HG03521 (cell line): ENCODE data around the gene KIF26A.

Source experiments
- ATAC-seq: cut with Tn5 transposase; IDR thresholded peaks from one replicate; pipeline ENCODE4 v1.9.1; 2021; ENCODE audit warnings: mild to moderate bottlenecking, moderate library complexity; ENCODE audit not compliant: unreplicated experiment

Gene KIF26A

DNA sequence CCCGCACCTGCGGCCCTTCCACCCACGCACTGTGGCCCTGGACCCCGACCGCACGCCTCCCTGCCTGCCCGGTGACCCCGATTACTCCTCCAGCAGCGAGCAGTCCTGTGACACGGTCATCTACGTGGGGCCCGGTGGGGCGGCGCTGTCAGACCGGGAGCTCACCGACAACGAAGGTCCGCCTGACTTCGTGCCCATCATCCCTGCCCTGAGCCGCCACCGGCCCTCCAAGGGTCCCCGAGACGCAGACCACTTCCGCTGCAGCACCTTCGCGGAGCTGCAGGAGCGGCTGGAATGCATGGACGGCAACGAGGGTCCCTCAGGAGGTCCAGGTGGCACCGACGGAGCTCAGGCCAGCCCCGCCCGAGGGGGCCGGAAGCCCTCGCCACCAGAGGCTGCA is 36.7 kb downstream of the KIF26A start:
- ATAC-seq: no peak

DNA sequence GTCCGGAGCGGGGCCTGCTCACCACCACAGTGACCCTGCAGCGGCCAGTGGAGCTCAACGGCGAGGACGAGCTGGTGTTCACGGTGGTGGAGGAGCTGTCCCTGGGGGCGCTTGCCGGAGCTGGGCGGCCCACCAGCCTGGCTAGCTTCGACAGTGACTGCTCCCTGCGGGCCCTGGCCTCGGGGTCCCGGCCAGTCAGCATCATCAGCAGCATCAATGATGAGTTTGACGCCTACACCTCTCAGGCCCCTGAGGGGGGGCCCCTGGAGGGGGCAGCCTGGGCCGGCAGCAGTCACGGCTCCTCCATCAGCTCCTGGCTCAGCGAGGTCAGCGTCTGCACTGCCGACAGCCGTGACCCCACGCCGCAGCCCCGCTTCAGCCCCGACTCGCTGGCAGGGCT is 37.4 kb downstream of the KIF26A start:
- no peak for ATAC-seq

DNA sequence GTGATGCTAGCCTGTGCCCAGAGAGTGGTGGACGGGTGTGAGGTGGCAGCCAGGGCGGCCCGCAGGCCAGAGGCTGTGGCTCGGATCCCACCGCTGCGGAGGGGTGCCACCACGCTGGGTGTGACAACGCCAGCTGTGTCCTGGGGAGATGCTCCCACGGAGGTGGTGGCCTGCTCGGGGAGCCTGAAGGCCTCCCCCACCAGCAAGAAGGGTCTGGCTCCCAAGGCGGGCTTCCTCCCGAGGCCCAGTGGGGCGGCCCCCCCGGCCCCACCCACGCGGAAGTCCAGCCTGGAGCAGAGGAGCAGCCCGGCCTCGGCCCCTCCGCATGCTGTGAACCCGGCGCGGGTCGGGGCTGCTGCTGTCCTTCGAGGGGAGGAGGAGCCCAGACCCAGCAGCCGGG is 38.2 kb downstream of the KIF26A start:
- ATAC-seq: no peak

DNA sequence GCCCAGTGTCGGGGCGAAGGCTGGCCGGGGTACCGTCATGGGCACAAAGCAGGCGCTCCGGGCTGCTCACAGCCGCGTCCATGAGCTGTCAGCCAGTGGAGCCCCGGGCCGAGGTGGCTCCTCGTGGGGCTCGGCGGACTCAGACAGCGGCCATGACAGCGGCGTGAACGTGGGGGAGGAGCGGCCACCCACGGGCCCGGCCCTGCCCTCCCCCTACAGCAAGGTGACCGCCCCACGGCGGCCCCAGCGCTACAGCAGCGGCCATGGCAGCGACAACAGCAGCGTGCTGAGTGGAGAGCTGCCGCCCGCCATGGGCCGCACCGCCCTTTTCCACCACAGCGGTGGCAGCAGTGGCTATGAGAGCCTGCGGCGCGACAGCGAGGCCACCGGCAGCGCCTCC is 39.0 kb downstream of the KIF26A start:
- no peak for ATAC-seq

DNA sequence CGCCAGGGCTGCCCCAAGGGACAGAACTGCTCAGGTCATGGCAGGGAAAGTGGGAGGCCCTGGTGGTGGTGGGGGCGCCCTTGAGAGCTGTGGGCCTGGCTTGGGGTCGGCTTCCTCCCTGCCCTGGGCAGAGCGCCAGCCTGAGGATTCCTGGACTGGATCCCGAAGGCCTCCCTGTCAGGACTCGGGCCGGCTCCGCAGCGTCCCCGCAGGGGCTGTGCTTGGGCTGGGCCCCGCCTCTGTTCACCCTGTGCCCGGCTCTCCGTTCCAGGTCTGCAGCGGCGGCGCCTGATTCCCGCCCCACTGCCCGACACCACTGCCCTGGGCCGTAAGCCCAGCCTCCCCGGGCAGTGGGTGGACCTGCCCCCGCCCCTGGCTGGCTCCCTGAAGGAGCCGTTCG is 39.9 kb downstream of the KIF26A start:
- ATAC-seq: no peak

DNA sequence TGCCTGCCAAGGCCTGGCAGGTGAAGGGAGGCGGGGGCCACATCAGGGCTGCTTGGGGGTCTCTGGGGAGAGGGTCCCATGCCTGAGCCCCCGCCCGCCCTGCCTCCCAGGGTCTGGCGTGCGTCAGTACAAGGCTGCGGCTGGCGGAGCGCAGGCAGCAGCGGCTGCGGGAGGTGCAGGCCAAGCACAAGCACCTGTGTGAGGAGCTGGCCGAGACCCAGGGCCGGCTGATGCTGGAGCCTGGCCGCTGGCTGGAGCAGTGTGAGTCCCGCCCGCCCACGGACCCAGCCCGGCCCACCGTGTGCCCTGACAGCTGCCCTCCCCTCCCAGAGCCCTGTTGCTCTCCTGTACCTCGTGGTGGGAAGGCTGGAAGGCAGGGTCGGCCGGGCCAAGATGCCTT is 40.7 kb downstream of the KIF26A start:
- no peak for ATAC-seq

DNA sequence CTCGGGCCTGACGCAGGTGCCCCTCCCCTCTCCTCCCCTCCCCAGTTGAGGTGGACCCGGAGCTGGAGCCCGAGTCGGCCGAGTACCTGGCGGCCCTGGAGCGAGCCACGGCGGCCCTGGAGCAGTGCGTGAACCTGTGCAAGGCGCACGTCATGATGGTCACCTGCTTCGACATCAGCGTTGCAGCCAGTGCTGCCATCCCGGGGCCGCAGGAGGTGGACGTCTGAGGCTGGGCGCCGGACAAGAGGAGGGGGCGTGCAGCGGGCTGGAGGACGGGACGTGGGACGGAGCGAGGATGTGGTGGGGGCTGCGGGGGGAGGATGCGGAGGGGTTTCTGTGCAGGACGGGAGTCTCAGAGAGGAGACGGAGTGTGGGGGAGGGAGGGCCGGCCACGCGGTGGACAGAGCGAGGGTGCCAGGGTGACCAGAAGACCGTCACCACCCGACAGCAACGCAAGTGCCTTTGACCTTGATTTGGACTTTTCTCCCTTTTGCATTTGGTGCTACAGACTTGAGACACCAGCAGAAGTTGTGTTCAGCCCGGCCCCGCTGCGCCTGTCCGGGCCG is 41.3 kb downstream of the KIF26A start:
- ATAC-seq: no peak

DNA sequence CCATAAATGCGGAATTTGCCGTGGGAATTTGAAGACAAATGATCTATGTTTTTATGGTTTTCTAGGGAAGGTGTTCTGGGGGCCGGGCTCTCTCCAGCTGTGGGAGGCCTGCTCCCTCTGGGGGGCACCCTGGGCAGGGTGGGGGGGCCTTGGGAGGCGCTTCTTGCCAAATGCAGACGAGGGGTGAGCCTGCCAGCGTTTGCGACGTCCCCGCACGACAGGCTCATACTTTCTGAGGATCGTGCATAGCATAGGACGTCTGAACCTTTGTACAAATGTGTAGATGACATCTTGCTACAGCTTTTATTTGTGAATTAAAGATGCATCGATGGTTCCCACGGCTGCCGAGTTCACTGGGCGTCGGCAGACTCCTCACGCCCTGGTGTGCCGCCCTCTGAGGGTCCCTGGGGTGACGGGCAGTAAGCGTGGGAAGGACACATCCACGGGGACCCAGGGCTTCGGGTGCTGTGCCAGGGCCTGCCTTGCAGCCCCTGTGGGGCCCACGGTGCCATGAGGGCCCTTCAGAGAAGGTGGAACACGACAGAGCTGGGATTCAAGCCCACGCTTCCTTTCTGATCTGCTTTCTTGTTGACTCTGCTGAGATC is 42.3 kb downstream of the KIF26A start:
- no peak for ATAC-seq

DNA sequence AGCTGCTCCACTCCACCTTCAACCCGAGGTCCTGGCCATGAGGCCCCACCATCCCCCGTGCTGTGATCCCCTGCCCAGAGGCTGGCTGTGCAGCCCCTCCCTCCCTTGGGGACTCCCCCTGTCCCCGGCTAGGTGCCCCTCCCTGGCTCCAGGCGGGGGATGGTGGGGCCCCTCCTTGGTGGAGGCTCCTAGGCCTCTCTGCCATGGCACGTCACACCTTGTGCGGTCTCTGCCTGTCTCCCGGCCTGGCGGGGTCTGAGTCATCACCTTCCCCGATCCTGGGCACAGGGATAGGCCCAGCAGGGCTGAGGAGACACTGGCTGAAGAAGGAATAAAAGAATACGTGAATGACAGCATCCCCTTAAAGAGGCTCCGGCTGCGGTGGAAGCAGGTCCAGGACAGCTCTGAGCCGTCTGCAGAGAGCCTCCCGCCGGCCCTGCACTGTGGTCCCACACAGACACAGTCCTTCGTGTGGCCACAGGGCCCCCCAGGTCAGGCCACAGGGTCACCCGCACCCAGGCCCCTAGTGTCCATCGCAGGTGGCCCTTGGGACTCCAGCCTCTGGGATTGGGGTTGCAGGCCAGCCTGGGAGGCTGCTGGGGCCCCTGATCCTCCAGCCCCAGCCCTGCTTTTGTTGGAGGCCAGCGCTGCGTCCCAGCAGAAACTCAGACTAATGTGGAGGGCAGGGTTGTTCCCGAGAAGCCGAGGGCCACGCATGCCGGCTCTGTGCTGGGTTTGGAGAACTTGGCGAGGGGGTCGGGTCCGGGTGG is 43.6 kb downstream of the KIF26A start:
- ATAC-seq: no peak

DNA sequence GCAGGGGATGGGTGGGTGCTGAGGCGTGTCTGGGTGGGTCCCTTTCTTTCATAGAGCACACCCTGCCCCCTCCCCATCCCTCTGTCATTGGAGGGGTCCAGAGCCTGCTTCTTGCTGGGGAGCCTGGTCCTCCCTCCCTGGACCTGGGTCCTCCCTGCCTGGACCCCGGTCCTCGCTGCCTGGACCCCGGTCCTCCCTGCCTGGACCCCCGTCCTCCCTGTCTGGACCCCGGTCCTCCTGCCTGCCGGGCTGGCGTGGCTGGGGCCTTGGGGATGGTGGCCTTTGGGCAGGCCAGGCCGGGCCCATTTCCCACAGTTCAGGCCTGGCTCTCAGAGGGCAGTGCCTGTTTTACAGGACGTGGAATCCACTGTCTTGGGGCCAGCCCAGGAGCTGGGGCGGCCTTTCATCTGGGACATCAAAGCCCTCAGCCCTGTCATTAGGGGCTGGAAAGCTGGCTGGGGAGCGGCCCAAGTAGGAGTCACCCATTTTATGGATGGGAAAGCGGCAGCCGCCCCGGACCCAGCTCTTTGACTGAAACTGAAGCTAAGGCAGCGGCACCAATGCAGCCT is 44.6 kb downstream of the KIF26A start:
- ATAC-seq: no peak

DNA sequence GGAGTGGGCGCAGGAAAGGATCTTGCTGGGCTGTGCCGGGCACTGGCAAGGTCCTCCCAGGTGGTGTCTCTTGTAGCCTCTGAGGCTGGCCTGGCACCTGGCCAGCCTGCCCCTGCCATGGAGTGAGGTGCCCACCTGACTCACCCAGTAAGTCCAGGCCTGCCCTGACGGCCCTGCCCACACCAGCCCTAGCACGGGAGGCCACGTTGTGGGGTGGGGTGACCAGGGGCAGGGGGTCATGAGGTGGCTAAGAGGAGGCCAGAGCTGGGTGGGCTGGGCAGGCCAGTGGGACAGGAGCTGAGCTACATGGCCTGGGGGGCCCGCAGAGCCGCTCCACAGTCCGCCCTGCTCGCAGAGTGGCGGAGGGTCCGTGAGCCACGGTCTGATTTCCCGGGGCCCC is 45.4 kb downstream of the KIF26A start:
- ATAC-seq: no peak

DNA sequence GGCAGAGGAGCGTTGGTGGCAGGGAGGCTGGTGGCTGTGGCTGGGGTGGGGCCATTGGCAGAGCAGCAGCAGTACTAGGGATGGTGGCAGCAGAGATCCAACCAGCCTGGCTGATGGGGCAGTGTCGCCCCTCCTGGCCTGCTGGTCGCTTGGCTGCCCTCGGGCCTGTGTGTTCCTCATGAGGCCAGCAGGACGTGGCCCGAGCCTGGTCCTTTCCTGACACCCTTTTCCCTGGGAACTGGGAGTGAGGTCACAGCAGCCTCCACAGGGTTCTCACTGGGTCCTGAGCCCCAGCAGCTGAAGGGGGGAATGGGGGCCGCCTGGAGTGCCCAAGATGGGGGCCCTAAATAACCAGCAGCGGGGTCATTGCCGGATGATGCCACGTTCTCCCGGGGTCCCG is 46.1 kb downstream of the KIF26A start:
- no peak for ATAC-seq

DNA sequence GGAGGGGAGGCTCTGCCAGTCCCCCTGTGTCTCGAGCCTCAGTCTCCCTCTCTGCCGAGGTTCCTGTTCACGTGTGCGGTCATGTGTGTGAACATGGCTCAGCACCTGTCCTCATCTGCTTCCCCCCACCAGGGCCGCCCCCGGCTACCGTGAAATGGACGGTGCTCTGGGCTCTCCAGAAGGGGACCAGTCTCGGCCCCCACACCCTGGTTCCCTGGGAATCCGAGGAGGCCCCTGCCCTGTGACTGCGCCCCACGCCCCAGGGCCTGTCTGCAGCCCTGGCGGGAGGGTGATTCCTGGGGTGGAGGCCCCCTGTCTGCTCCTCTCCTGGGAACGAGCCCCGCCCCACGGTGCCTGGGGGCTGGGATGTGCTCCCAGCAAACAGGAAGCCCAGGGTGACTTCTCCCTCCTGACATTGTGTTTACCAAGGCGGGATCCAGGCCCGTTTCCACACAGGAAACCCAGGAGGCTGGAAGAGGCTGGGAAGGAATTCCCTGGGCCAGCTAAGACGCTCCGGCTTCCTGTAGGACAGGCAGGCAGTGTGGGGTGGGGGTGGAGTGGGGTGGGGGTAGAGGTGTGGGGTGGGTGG is 46.6 kb downstream of the KIF26A start:
- ATAC-seq: no peak

DNA sequence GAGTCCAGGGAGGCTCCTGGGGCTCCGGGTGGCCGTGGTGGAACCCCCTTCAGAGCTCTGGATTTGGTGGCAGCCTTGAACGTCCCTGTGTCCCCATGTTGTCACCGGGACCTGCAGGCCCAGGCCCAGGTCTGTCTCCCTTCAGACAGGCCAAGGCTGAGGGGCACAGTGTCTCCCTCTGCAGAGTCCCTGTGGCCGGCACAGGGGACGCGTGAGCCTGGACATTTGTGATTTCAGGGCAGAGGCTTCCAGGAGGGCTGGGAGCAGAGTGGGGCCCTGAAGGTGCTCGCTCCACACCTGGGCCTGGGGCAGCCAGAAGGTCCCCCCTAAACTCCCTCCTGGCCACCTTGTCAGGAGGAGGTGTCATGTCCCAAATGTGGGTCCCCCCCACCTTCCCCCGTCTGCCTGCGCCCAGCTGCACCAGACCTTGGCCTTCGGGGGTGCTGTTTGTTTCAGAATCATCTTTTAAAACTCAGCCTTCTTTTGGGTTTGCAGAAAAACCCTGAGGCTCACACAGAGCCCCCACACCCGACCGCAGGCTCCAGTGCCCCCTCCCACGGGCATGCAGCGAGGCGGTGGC is 47.6 kb downstream of the KIF26A start:
- no peak for ATAC-seq

DNA sequence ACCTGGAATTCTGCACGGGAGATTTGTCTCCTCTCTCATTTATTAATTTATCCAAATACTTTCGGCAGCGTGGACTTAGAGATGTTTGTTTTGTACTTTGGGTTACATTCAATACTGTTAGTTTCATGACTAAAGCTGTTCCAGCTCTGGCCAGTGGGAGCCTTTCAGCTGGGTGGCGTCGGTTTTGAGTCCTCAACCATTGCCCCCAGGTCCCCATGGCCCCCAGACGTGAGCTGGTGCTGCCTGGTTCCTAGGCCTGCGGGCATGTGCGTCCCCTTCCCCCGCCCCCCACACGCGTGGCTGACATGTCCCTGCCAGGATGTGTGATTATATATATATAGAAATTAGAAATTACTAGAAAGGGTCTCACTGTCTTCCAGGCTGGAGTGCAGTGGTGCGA is 48.2 kb downstream of the KIF26A start:
- no peak for ATAC-seq

DNA sequence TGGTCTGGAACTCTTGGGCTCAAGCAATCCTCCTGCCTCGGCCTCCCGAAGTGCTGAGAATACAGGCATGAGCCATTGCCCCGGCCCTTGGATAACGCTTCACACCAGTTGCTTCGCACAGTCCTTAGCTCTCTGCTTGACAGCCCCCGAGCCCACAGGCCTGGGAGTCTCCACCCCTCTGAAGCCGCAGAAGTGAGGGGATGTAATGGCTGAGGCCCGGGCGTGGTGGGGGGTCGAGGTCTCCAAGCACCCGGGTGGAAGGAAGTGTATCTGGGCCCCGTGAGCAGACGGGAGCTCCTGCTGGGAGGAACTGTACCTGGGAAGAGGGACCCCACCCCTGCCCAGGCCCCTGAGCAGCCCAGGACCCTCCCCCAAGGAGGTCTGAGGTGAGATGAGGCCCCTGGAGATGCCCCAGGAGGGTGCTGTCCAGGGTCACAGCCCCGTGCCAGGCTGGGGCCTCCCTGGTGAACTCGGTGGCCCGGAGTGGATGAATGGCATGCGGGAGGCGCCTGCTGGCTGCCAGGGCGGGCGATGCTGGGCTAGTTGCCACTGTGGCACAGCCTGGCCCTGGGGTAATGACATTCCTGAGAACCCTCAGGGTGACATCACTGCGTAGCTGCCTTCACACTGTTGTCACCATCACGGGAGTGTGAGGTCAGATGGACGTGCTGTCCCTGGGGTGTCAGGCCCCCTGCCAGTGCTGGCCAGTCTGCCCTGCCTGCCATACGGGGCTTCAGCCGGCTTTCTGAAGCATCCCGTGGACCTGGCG is 48.9 kb downstream of the KIF26A start:
- ATAC-seq: no peak

DNA sequence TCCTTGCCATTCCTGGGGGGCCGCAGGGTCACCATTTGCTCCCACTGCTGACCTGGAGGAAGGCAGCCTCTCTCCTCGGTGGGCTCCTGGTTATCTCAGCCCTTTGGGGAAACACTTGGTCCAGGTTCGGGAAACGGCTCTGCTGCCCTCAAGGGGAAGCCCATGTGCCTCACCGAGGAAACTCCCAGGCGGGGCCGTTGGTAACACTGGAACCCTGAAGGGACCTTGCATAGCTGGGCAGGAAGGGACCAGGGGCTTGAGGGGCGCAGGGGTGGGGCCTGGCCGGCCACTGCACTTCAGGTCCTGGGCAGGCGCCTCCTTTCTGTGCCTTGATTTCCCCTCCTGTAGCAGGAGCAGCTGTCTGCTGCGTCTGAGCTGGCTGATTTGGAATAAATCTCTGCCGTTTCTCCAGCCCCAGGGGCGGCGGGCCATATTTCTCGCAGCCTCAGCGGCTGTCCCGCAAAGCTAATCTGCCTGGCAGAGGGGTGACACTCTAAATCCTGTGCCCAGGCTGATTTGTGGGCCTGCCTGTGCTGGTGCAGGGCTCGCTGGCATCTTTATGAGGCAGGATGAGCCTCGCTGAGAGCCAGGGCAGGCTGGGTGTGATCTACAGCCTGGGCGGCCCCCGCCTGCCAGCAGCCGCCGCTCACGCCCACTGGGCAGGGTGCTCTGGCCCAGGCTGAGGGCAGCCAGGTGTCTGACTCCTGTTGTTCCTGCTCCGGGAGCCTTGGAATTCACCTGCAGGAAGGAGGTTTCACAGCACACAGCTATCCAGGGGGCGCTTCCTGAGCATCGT is 49.7 kb downstream of the KIF26A start:
- ATAC-seq: no peak

DNA sequence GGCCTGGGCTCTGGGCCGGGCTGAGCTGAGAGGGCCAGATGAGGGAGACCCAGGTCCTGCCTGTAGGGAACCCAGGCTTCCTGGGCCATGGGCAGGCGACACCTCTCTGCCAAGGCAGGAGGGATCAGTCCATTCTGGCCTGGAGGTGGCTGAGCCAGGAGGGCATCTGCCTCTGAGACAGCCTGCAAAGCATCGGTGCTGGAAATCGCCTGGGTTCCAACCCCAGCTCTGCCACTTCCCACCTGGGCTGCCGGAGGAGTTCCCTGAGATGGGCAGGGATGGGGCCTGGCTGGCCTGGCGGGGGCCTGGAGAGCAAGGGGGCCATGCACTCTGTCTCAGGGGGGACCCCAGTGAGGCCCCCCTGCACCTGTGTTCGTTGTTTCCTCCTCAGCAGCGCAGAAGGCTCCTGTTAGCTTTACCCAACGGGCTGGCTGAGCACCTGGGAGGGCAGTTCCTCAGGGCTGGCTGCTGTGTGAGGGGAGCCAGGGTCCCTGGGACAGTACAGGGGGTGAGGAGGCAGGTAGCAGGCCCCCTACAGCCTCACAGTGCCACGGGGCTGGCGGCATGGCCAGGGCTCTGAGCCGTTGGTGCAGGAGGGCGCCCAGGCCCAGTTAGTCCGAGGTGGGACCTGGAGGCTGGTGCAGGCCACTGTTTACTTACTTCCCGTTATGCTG is 50.5 kb downstream of the KIF26A start:
- no peak for ATAC-seq

DNA sequence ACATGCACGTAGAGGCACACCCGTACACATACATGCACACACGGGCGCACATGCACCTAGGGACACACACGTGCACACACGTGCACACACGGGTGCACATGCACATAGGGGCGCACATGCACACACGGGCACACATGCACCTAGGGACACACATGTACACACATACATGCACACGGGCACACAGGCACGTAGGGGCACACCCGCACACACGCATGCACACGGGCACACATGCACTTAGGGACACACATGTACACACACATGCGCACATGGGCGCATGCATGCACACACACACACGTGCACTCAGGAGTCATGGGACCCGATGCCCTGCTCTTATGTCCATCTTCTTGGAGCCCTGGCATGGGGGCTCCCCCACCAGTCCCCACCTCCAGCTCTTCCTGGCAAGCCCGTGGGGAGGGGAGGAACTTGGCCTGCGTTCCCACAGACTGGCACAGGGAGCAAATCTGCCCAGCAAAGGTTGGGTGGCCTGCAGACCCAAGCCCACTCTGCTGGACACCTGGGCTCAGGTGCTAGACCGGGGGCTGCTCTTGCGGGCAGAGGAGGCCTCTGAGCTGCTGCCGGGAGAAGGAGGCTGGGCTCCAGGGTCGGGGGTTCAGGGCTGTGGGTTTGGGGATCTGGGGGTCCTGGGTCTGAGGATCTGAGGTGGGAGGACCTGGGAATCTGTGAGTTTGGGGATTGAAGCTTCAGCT is 51.4 kb downstream of the KIF26A start:
- no peak for ATAC-seq
